Measurements from ENCODE around the gene NBAS. TPM values are rescaled to one million over a fixed set of nuclear protein-coding genes. Genes with fewer than 3 reads are reported as not detected.
A peak's percentile ranks its signal among the peaks of the same experiment; 100 is the strongest.

The NBAS gene
- total and polyA plus RNA-seq, 10 of the 15 experiments (the other 5 are each of a cell fraction or from before 2014, with no cell fraction given): 4.3 to 32.7 (median 20.8) TPM

GRCh38 chr2:15560988-15561573, at the start of gene NBAS (continued):
- 0 out of 2 replicates have a peak, but pooled peaks have one; percentile 50 for TF ChIP-seq POLR2AphosphoS2 (IDR thresholded peaks at IDR 0.05; ENCODE audit: low read depth, low read length)
- TF ChIP-seq MEF2B (IDR thresholded peaks at IDR 0.05; ENCODE audit: partially characterized antibody, poor library complexity, severe bottlenecking): no peak
- TF ChIP-seq NFXL1 (IDR thresholded peaks at IDR 0.05; ENCODE audit: borderline replicate concordance): no peak
- no peak for TF ChIP-seq ZSCAN29 (IDR thresholded peaks at IDR 0.05)
- TF ChIP-seq BACH1 (IDR thresholded peaks at IDR 0.05; ENCODE audit: borderline replicate concordance): no peak
- TF ChIP-seq ZNF592 (IDR thresholded peaks at IDR 0.05): no peak
- TF ChIP-seq CHD2 (IDR thresholded peaks at IDR 0.05; ENCODE audit: borderline replicate concordance, low read depth, low read length): no peak
- no peak for TF ChIP-seq RAD51 (IDR thresholded peaks at IDR 0.05)
- TF ChIP-seq NR2F1 (conservative IDR thresholded peaks at IDR 0.05): no peak
- peak; percentile 51; the same call in 1 of the 3 replicates for TF ChIP-seq POU2F2 (IDR thresholded peaks at IDR 0.05; ENCODE audit: borderline replicate concordance, low read depth, low read length)
- no peak for TF ChIP-seq CEBPB (IDR thresholded peaks at IDR 0.05; ENCODE audit: borderline replicate concordance in 1 of 2, low read depth in 2 of 2, low read length in 2 of 2)
- TF ChIP-seq ELK1 (IDR thresholded peaks at IDR 0.05; ENCODE audit: low read depth, low read length): no peak
- no peak for TF ChIP-seq YBX1 (IDR thresholded peaks at IDR 0.05)
- TF ChIP-seq TCF3 (IDR thresholded peaks at IDR 0.05; ENCODE audit: borderline replicate concordance, insufficient read depth, low read depth, low read length): no peak
- TF ChIP-seq MLLT1 (IDR thresholded peaks at IDR 0.05): no peak
- TF ChIP-seq BCL3 (IDR thresholded peaks at IDR 0.05; ENCODE audit: borderline replicate concordance, insufficient read depth, low read depth, low read length, poor library complexity, severe bottlenecking): no peak
- TF ChIP-seq RAD21 (IDR thresholded peaks at IDR 0.05; ENCODE audit: insufficient read depth, low read depth, low read length): no peak
- peak; percentile 63 for TF ChIP-seq HCFC1 (IDR thresholded peaks at IDR 0.05; ENCODE audit: low read length)
- TF ChIP-seq E4F1 (IDR thresholded peaks at IDR 0.05; ENCODE audit: borderline replicate concordance, partially characterized antibody): no peak

Data from GM12878 (cell line).